Measurements from ENCODE around the gene CDH4. TPM values are rescaled to one million over a fixed set of nuclear protein-coding genes. Genes with fewer than 3 reads are reported as not detected.

The CDH4 gene
- total RNA-seq, 2 experiments from 2014 or later: not detected

- ChIA-PET POLR2A (no interaction called here), CTCF (ENCODE audit: unreplicated experiment) (no interaction called here)
- TF ChIP-seq CTCF (conservative IDR thresholded peaks at IDR 0.05; ENCODE audit: low read length): no peak
- TF ChIP-seq EZH2phosphoT487 (IDR thresholded peaks at IDR 0.05; ENCODE audit: borderline replicate concordance, low read depth, low read length): no peak
- no TSS peak for BruUV-seq (replicated peaks)
- DNase-seq (ENCODE audit: low spot score): no peak
- Histone ChIP-seq H3K9me2 (ENCODE audit: insufficient read depth, low read length) (no peaks in the 10 kb centered on the region), H3K36me3 (ENCODE audit: insufficient read depth, low read length) (no peaks in the 10 kb centered on the region), H3K9me3 (ENCODE audit: low read length) (no peaks in the 10 kb centered on the region), H2AFZ (ENCODE audit: low read length) (no peak overlapping the region), H3K27ac (ENCODE audit: low read depth, low read length, poor library complexity, severe bottlenecking) (no peak overlapping the region), H3K4me3 (ENCODE audit: low read depth, low read length, poor library complexity, severe bottlenecking) (no peak overlapping the region), H4K20me1 (ENCODE audit: insufficient read depth, low read length) (no peaks in the 10 kb centered on the region), H3K4me2 (ENCODE audit: low read length) (no peak overlapping the region), H3K4me1 (ENCODE audit: insufficient read depth, low read length, poor library complexity, severe bottlenecking) (peaks cover 10% of the 10 kb centered on the region), H3K79me2 (ENCODE audit: insufficient read depth, low read depth, low read length) (no peaks in the 10 kb centered on the region)
- intact Hi-C loops (cut with micrococcal nuclease; ENCODE audit: unreplicated experiment): no loop called here
Measured at GRCh38 chr20:61524951-61525666, 273.0 kb downstream of the CDH4 start.

GRCh38 chr20:61525781-61526431 lies 273.8 kb downstream of the CDH4 start:
- H3K4me2 ChIP-seq (ENCODE audit: low read length): no peak overlapping the region
- intact Hi-C loops (cut with micrococcal nuclease; ENCODE audit: unreplicated experiment): no loop called here
- no peak for TF ChIP-seq EZH2phosphoT487 (IDR thresholded peaks at IDR 0.05; ENCODE audit: borderline replicate concordance, low read depth, low read length)
- no peak for TF ChIP-seq CTCF (conservative IDR thresholded peaks at IDR 0.05; ENCODE audit: low read length)
- H3K4me3 ChIP-seq (ENCODE audit: low read depth, low read length, poor library complexity, severe bottlenecking): no peak overlapping the region
- H3K9me2 ChIP-seq (ENCODE audit: insufficient read depth, low read length): no peaks in the 10 kb centered on the region
- no peak overlapping the region for H2AFZ ChIP-seq (ENCODE audit: low read length)
- BruUV-seq (replicated peaks): no TSS peak
- DNase-seq (ENCODE audit: low spot score): no peak
- ChIA-PET POLR2A (interaction anchor here (0.8 kb wide), 1 partner anchor 27 kb away, joined by 3 read pairs; no protein-coding TSS in a partner anchor), CTCF (ENCODE audit: unreplicated experiment) (no interaction called here)
- no peak overlapping the region for H3K27ac ChIP-seq (ENCODE audit: low read depth, low read length, poor library complexity, severe bottlenecking)
- peaks cover 10% of the 10 kb centered on the region for H3K4me1 ChIP-seq (ENCODE audit: insufficient read depth, low read length, poor library complexity, severe bottlenecking)
- H3K9me3 ChIP-seq (ENCODE audit: low read length): no peaks in the 10 kb centered on the region
- no peaks in the 10 kb centered on the region for H4K20me1 ChIP-seq (ENCODE audit: insufficient read depth, low read length)
- no peaks in the 10 kb centered on the region for H3K79me2 ChIP-seq (ENCODE audit: insufficient read depth, low read depth, low read length)
- no peaks in the 10 kb centered on the region for H3K36me3 ChIP-seq (ENCODE audit: insufficient read depth, low read length)

GRCh38 chr20:61526907-61527306 lies 274.8 kb downstream of the CDH4 start:
- TF ChIP-seq CTCF (conservative IDR thresholded peaks at IDR 0.05; ENCODE audit: low read length) (no peak), EZH2phosphoT487 (IDR thresholded peaks at IDR 0.05; ENCODE audit: borderline replicate concordance, low read depth, low read length) (no peak)
- Histone ChIP-seq H3K4me3 (ENCODE audit: low read depth, low read length, poor library complexity, severe bottlenecking) (no peak overlapping the region), H3K79me2 (ENCODE audit: insufficient read depth, low read depth, low read length) (no peaks in the 10 kb centered on the region), H4K20me1 (ENCODE audit: insufficient read depth, low read length) (no peaks in the 10 kb centered on the region), H2AFZ (ENCODE audit: low read length) (no peak overlapping the region), H3K36me3 (ENCODE audit: insufficient read depth, low read length) (no peaks in the 10 kb centered on the region), H3K4me1 (ENCODE audit: insufficient read depth, low read length, poor library complexity, severe bottlenecking) (peaks cover 1% of the 10 kb centered on the region), H3K9me2 (ENCODE audit: insufficient read depth, low read length) (no peaks in the 10 kb centered on the region), H3K9me3 (ENCODE audit: low read length) (no peaks in the 10 kb centered on the region), H3K27ac (ENCODE audit: low read depth, low read length, poor library complexity, severe bottlenecking) (no peak overlapping the region), H3K4me2 (ENCODE audit: low read length) (no peak overlapping the region)
- POLR2A ChIA-PET: interaction anchor here (0.8 kb wide), 1 partner anchor 28 kb away, joined by 3 read pairs; no protein-coding TSS in a partner anchor
- DNase-seq (ENCODE audit: low spot score): no peak
- intact Hi-C loops (cut with micrococcal nuclease; ENCODE audit: unreplicated experiment): no loop called here
- CTCF ChIA-PET (ENCODE audit: unreplicated experiment): no interaction called here
- no TSS peak for BruUV-seq (replicated peaks)

All from OCI-LY7 (cell line).